H1 (cell line): Measurements from ENCODE around the gene NCF4. TPM values are rescaled to one million over a fixed set of nuclear protein-coding genes. Genes with fewer than 3 reads are reported as not detected.

ENCODE experiments used
- CTCF ChIA-PET: fragments of 300-600 bp; sonication (Branson Sonifier 250); formaldehyde crosslinking; loops from one replicate; lab custom pipeline; 2021; ENCODE audit not compliant: partially characterized antibody; lab: Charles Lee
- POLR2A ChIA-PET: fragments of 300-600 bp; sonication (Branson Sonifier 250); formaldehyde crosslinking; loops from one replicate; lab custom pipeline; 2021; ENCODE audit warnings: inconsistent platforms; ENCODE audit not compliant: partially characterized antibody; lab: Charles Lee
- DNase-seq, 2 experiments: peaks; one replicate each; pipeline versions ENCODE4 v3.0.0 to v3.0.0-alpha.2; 2010 to 2022; ENCODE audit warnings: low spot score in 2 of 2, low read depth in 1 of 2, mixed read lengths in 1 of 2
- FAIRE-seq: peaks from 2 replicates; lab custom pipeline; 2011; peaks lifted over from hg19 to GRCh38; lab: Jason Lieb, UNC
- H2AFZ ChIP-seq: 2 replicates; pipeline ENCODE4 v1.8.1; 2012; ENCODE audit warnings: low read length, inconsistent platforms
- H2AK5ac ChIP-seq: 2 replicates; pipeline ENCODE4 v1.6.1; 2013; ENCODE audit warnings: low read depth, low read length
- H2BK120ac ChIP-seq: replicated peaks from 2 replicates; pipeline ENCODE3; 2013; ENCODE audit warnings: low read depth, low read length, inconsistent platforms
- H2BK12ac ChIP-seq: 2 replicates; pipeline ENCODE4 v1.6.1; 2013; ENCODE audit warnings: low read depth, low read length
- H2BK15ac ChIP-seq: 2 replicates; pipeline ENCODE4 v1.6.1; 2013; ENCODE audit warnings: low read length
- H2BK20ac ChIP-seq: 2 replicates; pipeline ENCODE4 v1.6.1; 2013; ENCODE audit warnings: low read length
- H2BK5ac ChIP-seq: 2 replicates; pipeline ENCODE4 v1.6.1; 2013; ENCODE audit warnings: low read depth, low read length
- H3K14ac ChIP-seq: 2 replicates; pipeline ENCODE4 v1.6.1; 2013; ENCODE audit warnings: inconsistent platforms; ENCODE audit not compliant: insufficient read length
- H3K18ac ChIP-seq: 2 replicates; pipeline ENCODE4 v1.6.1; 2013; ENCODE audit warnings: low read length; ENCODE audit errors: extremely low read depth
- H3K23ac ChIP-seq: 2 replicates; pipeline ENCODE4 v1.6.1; 2013; ENCODE audit warnings: inconsistent platforms; ENCODE audit not compliant: insufficient read length
- H3K23me2 ChIP-seq: 2 replicates; pipeline ENCODE4 v1.6.1; 2013; ENCODE audit warnings: low read depth, low read length
- H3K27ac ChIP-seq: 2 replicates; pipeline ENCODE4 v1.6.1; 2011; ENCODE audit warnings: low read depth, low read length, inconsistent platforms
- H3K27me3 ChIP-seq, 4 experiments: replicated peaks in 1 of 4; 1 replicate in 1 of 4; 2 replicates in 3 of 4; pipeline versions ENCODE4 v1.6.1 to v1.8.1; 2011 to 2013; ENCODE audit warnings: low read length in 3 of 4, mild to moderate bottlenecking in 3 of 4, inconsistent platforms in 2 of 4, mixed read lengths in 2 of 4, moderate library complexity in 1 of 4; ENCODE audit not compliant: control insufficient read depth in 3 of 4, insufficient read depth in 3 of 4; ENCODE audit errors: extremely low read depth in 1 of 4
- H3K36me3 ChIP-seq, 4 experiments: 2 replicates each; pipeline versions ENCODE4 v1.6.1 to v1.8.1; 2011 to 2013; ENCODE audit warnings: mild to moderate bottlenecking in 4 of 4, low read length in 3 of 4, moderate library complexity in 2 of 4, control low read depth in 1 of 4, inconsistent platforms in 1 of 4; ENCODE audit not compliant: insufficient read depth in 4 of 4, control insufficient read depth in 2 of 4
- H3K4ac ChIP-seq: replicated peaks from 2 replicates; pipeline ENCODE3; 2013; ENCODE audit warnings: low read length, low read depth, mixed read lengths, inconsistent platforms; ENCODE audit not compliant: insufficient read length
- H3K4me1 ChIP-seq, 4 experiments: replicated peaks in 1 of 4; 1 replicate in 1 of 4; 2 replicates in 3 of 4; pipeline versions ENCODE4 v1.6.1 to v1.8.1; 2011 to 2013; ENCODE audit warnings: low read length in 3 of 4, inconsistent platforms in 2 of 4, mixed read lengths in 1 of 4; ENCODE audit not compliant: insufficient read depth in 4 of 4, control insufficient read depth in 3 of 4
- H3K4me2 ChIP-seq, 2 experiments: 2 replicates each; pipeline versions ENCODE4 v1.6.1 to v1.8.1; 2011 to 2013; ENCODE audit warnings: low read depth in 2 of 2, low read length in 2 of 2, control low read depth in 1 of 2, inconsistent platforms in 1 of 2, mild to moderate bottlenecking in 1 of 2; ENCODE audit not compliant: insufficient read depth in 1 of 2
- H3K4me3 ChIP-seq, 4 experiments: fragments of 200-600, 300-600 bp in 1 of 4; sonication (generic), shearing (Covaris generic), sonication (Bioruptor Twin) in 1 of 4; 2 replicates each; pipeline versions ENCODE4 v1.5.1 to v1.8.1; 2011 to 2016; ENCODE audit warnings: low read length in 4 of 4, low read depth in 3 of 4, control low read depth in 2 of 4, inconsistent platforms in 2 of 4, mild to moderate bottlenecking in 2 of 4, mixed read lengths in 1 of 4, moderate library complexity in 1 of 4; ENCODE audit not compliant: insufficient read depth in 2 of 4; ENCODE audit errors: extremely low read depth in 1 of 4
- H3K56ac ChIP-seq: replicated peaks from 2 replicates; pipeline ENCODE3; 2013; ENCODE audit warnings: low read depth, mild to moderate bottlenecking, mixed read lengths, low read length, inconsistent platforms; ENCODE audit not compliant: insufficient read length
- H3K79me1 ChIP-seq: 2 replicates; pipeline ENCODE4 v1.6.1; 2013; ENCODE audit warnings: low read depth, low read length, control low read depth
- H3K79me2 ChIP-seq, 2 experiments: 2 replicates each; pipeline versions ENCODE4 v1.6.1 to v1.8.1; 2012 to 2013; ENCODE audit warnings: low read length in 2 of 2, mild to moderate bottlenecking in 2 of 2, inconsistent platforms in 1 of 2; ENCODE audit not compliant: insufficient read depth in 2 of 2, control insufficient read depth in 1 of 2
- H3K9ac ChIP-seq, 4 experiments: replicated peaks in 1 of 4; 1 replicate in 1 of 4; 2 replicates in 3 of 4; pipeline versions ENCODE4 v1.6.1 to v1.8.1; 2011 to 2013; ENCODE audit warnings: low read depth in 3 of 4, low read length in 3 of 4, control low read depth in 2 of 4, mild to moderate bottlenecking in 2 of 4, moderate library complexity in 2 of 4, inconsistent platforms in 1 of 4; ENCODE audit errors: extremely low read depth in 1 of 4
- H3K9me3 ChIP-seq, 2 experiments: 2 replicates each; pipeline versions ENCODE4 v1.6.1 to v1.8.1; 2012 to 2013; ENCODE audit warnings: mild to moderate bottlenecking in 2 of 2, moderate library complexity in 2 of 2, control low read depth in 1 of 2, inconsistent platforms in 1 of 2, low read depth in 1 of 2, low read length in 1 of 2, mixed read lengths in 1 of 2; ENCODE audit not compliant: insufficient read depth in 2 of 2
- H4K20me1 ChIP-seq, 2 experiments: replicated peaks in 1 of 2; 2 replicates each; pipeline versions ENCODE3 to v1.8.1; 2011 to 2013; ENCODE audit warnings: inconsistent platforms in 2 of 2, low read length in 2 of 2, mild to moderate bottlenecking in 1 of 2; ENCODE audit not compliant: insufficient read depth in 2 of 2, control insufficient read depth in 1 of 2
- H4K5ac ChIP-seq: 2 replicates; pipeline ENCODE4 v1.6.1; 2013; ENCODE audit warnings: low read length, low read depth, mixed read lengths, inconsistent platforms; ENCODE audit not compliant: insufficient read length
- H4K8ac ChIP-seq: 2 replicates; pipeline ENCODE4 v1.8.0; 2013; ENCODE audit warnings: mild to moderate bottlenecking, moderate library complexity, low read length, inconsistent platforms; ENCODE audit not compliant: insufficient read depth; ENCODE audit errors: extremely low read depth
- H4K91ac ChIP-seq: replicated peaks from 2 replicates; pipeline ENCODE3; 2013; ENCODE audit warnings: low read length, mixed read lengths, inconsistent platforms; ENCODE audit not compliant: insufficient read length
- BCL11A ChIP-seq, 2 experiments: IDR thresholded peaks; one replicate each; pipeline ENCODE4 v1.6.1; 2011; ENCODE audit warnings: low read depth in 2 of 2, low read length in 2 of 2, mild to moderate bottlenecking in 2 of 2
- BRCA1 ChIP-seq: IDR thresholded peaks from 2 replicates; pipeline ENCODE4 v1.6.1; 2012; ENCODE audit warnings: low read depth, low read length, improper control_type of control experiment
- CBX5 ChIP-seq: fragments of 300-800, 300-1000 bp; sonication (generic); IDR thresholded peaks from 2 replicates; pipeline ENCODE4 v1.7.1; 2016; ENCODE audit warnings: antibody characterized with exemption, low read length, low read depth
- TBP ChIP-seq: IDR thresholded peaks from 2 replicates; pipeline ENCODE4 v1.6.1; 2011; ENCODE audit warnings: low read depth, low read length, improper control_type of control experiment
- TCF12 ChIP-seq: IDR thresholded peaks from 2 replicates; pipeline ENCODE4 v1.6.1; 2011; ENCODE audit warnings: low read depth, mild to moderate bottlenecking, low read length
- WGBS, 2 experiments: shearing (Covaris generic) in 1 of 2; methylation state at CpG; one replicate each; pipeline versions ENCODE4 v1.1.6 to v1.1.7; 2013 to 2015; ENCODE audit warnings: low lambda C conversion rate in 2 of 2, mixed read lengths in 2 of 2, inconsistent platforms in 1 of 2, low coverage in 1 of 2, missing lambda C conversion rate in 1 of 2; ENCODE audit not compliant: insufficient replicate concordance in 2 of 2, insufficient coverage in 1 of 2, insufficient read length in 1 of 2; ENCODE audit errors: extremely low coverage in 1 of 2, missing lambda C conversion rate in 1 of 2; 5-methylcytosine and 5-hydroxymethylcytosine counted together
- polyA plus RNA-seq, 7 experiments: library from polyadenylated mRNA; depleted of rRNA in 3 of 7; stranded (reverse) in 5 of 7; unstranded in 2 of 7; fragments of >200 nt in 5 of 7; fragments of 200-250 nt in 2 of 7; gene quantifications; 1 replicate in 5 of 7; 2 replicates in 1 of 7; 4 replicates in 1 of 7; pipeline versions ENCODE4 v1.2.1 to v1.2.3, GENCODE V29; 2011 to 2013; ENCODE audit warnings: missing spikeins in 2 of 7, mixed read lengths in 2 of 7
- total RNA-seq: library from RNA; stranded (reverse); fragmentation: NEBNext Ultra II Directional; extraction: Animal tissue kit (Norgen Biotek cat#: 25700); gene quantifications from 2 replicates; pipeline ENCODE4 v1.2.1, GENCODE V29; 2021

The NCF4 gene
- total and polyA plus RNA-seq, 2 of the 8 experiments (the other 6 are each of a cell fraction or from before 2014, with no cell fraction given), result 0.20 TPM; not detected in 1

- no peak overlapping the region for H3K4me2 ChIP-seq
- H3K4me3 ChIP-seq, result no peak overlapping the region
- H3K9me3 ChIP-seq, result no peaks in the 10 kb centered on the region
- no peaks in the 10 kb centered on the region for H4K20me1 ChIP-seq
- H3K36me3 ChIP-seq, result no peaks in the 10 kb centered on the region
- H4K5ac ChIP-seq, result no peak overlapping the region
- ChIA-PET CTCF (interaction anchor here (1.5 to 3.2 kb wide), 2 partner anchors 13 to 25 kb away, joined by 7 to 10 read pairs; no protein-coding TSS in a partner anchor), POLR2A (interaction anchor here (2.3 kb wide), 1 partner anchor 14 kb away, joined by 6 read pairs; no protein-coding TSS in a partner anchor)
- H2BK12ac ChIP-seq, result no peak overlapping the region
- no peaks in the 10 kb centered on the region for H3K79me2 ChIP-seq
- TF ChIP-seq TCF12, result no peak
- TF ChIP-seq BCL11A (IDR thresholded peaks at IDR 0.05; ENCODE audit: low read depth in 2 of 2, low read length in 2 of 2), result no peak
- TF ChIP-seq TBP, result no peak
- TF ChIP-seq CBX5, result no peak
- no peak for TF ChIP-seq BRCA1
- no peak overlapping the region for H3K27ac ChIP-seq
- H3K18ac ChIP-seq, result no peak overlapping the region
- no peak overlapping the region for H2AFZ ChIP-seq
- H3K14ac ChIP-seq, result no peak overlapping the region
- no peaks in the 10 kb centered on the region for H3K79me1 ChIP-seq
- H3K23me2 ChIP-seq, result peaks cover 2% of the 10 kb centered on the region; the same call in 1 of the 2 replicates
- H4K91ac ChIP-seq, result no peak overlapping the region
- WGBS, 2 experiments, result 92% methylated on average over 3 of the region's 3 CpGs; no CpG with 5 or more reads in 1 of the 2 experiments
- H3K4ac ChIP-seq, result no peak overlapping the region
- no peak overlapping the region for H4K8ac ChIP-seq
- DNase-seq, result no peak
- H2BK15ac ChIP-seq, result no peak overlapping the region
- no peak overlapping the region for H3K23ac ChIP-seq
- H3K56ac ChIP-seq, result no peak overlapping the region
- no peaks in the 10 kb centered on the region; a peak in 1 of 7 replicates for H3K27me3 ChIP-seq
- H3K4me1 ChIP-seq, result no peaks in the 10 kb centered on the region
- no peak overlapping the region for H2BK20ac ChIP-seq
- H3K9ac ChIP-seq, result no peak overlapping the region
- H2BK5ac ChIP-seq, result no peak overlapping the region
- H2BK120ac ChIP-seq, result no peak overlapping the region
- H2AK5ac ChIP-seq, result no peak overlapping the region
- no peak for FAIRE-seq
Measured at GRCh38 chr22:36831717-36832116, 29.1 kb upstream of the NCF4 start.
